HG03159 (cell line): ENCODE results near the gene ZNF146.
"Not testable (repeated sequence)": the region's sequence is repeated elsewhere in the genome, so short reads cannot be mapped to it uniquely, and the experiment has no call there.

Experiments used
- ATAC-seq: cut with Tn5 transposase; IDR thresholded peaks from one replicate; pipeline ENCODE4 v1.9.1; 2021; ENCODE audit warnings: mild to moderate bottlenecking, moderate library complexity; ENCODE audit not compliant: unreplicated experiment

ZNF146 gene

GRCh38 chr19:36268081-36268480, 53.2 kb downstream of the ZNF146 start:
- ATAC-seq, result not testable (repeated sequence)

- not testable (repeated sequence) for ATAC-seq
These were observed 53.7 kb downstream of the ZNF146 start for GRCh38 chr19:36268591-36268990.

GRCh38 chr19:36269295-36269694, 54.4 kb downstream of the ZNF146 start:
- not testable (repeated sequence) for ATAC-seq
